Brain microvascular endothelial cell (primary cell): ENCODE data around the gene DES.

Experiments
- DNase-seq: peaks from one replicate; pipeline ENCODE4 v3.0.0-alpha.2; 2020
- H3K27ac ChIP-seq: fragments of 250-450 bp; sonication (Bioruptor Pico); 2 replicates; pipeline ENCODE4 v1.5.1; 2020; ENCODE audit warnings: mild to moderate bottlenecking, moderate library complexity
- H3K27me3 ChIP-seq: fragments of 250-450 bp; sonication (Bioruptor Pico); replicated peaks from 2 replicates; pipeline ENCODE4 v1.5.1; 2020; ENCODE audit warnings: mild to moderate bottlenecking
- H3K36me3 ChIP-seq: fragments of 250-450 bp; sonication (Bioruptor Pico); replicated peaks from 2 replicates; pipeline ENCODE4 v1.5.1; 2020; ENCODE audit warnings: mild to moderate bottlenecking
- H3K4me3 ChIP-seq: 2 replicates; pipeline ENCODE4 v1.5.1; 2011; ENCODE audit warnings: low read depth, mild to moderate bottlenecking, control low read depth, low read length, moderate library complexity
- in situ Hi-C: cut with HindIII; loops from 2 replicates; pipeline ENCODE4 v1.10.0; 2017; ENCODE audit warnings: low sequenced_read_pairs, low pct_ligation_motif_present
- TF ChIP-seq, protein P1 (sequence below): IDR thresholded peaks from 2 replicates; pipeline ENCODE4 v1.5.1; 2011; ENCODE audit warnings: low read depth, mild to moderate bottlenecking, moderate library complexity, low read length, control low read depth, inconsistent platforms; ENCODE audit errors: missing control alignments

The DES gene

DNA sequence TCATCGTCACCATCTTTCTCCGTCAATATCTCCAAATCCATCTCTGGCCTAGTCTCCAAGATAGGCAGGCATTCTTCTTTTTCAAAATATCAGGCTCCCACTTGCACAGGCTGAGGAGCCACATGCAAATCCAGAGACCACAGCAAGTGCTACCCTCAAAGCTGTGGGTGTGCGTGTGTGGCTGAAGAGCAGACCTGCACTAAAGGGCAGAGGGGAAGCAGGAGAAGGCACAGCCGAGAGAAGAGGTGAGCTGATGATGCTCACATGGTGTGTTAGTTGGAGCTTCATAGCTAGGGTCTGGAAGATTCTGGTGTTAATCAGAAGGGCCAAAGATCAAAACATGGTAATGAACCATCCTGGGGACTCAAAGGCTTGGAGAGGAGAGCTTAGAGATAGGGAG lies 20.3 kb downstream of the DES start:
- H3K36me3 ChIP-seq = no peaks in the 10 kb centered on the region
- peaks cover 9% of the 10 kb centered on the region for H3K27me3 ChIP-seq
- no peak overlapping the region for H3K27ac ChIP-seq
- TF ChIP-seq, protein P1, sequence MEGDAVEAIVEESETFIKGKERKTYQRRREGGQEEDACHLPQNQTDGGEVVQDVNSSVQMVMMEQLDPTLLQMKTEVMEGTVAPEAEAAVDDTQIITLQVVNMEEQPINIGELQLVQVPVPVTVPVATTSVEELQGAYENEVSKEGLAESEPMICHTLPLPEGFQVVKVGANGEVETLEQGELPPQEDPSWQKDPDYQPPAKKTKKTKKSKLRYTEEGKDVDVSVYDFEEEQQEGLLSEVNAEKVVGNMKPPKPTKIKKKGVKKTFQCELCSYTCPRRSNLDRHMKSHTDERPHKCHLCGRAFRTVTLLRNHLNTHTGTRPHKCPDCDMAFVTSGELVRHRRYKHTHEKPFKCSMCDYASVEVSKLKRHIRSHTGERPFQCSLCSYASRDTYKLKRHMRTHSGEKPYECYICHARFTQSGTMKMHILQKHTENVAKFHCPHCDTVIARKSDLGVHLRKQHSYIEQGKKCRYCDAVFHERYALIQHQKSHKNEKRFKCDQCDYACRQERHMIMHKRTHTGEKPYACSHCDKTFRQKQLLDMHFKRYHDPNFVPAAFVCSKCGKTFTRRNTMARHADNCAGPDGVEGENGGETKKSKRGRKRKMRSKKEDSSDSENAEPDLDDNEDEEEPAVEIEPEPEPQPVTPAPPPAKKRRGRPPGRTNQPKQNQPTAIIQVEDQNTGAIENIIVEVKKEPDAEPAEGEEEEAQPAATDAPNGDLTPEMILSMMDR = no peak
- no peak overlapping the region for H3K4me3 ChIP-seq
- DNase-seq = no peak
- in situ Hi-C loops = no loop called here

- H3K27me3 ChIP-seq = peaks cover 9% of the 10 kb centered on the region
- H3K4me3 ChIP-seq = no peak overlapping the region
- H3K36me3 ChIP-seq = no peaks in the 10 kb centered on the region
- in situ Hi-C loops = no loop called here
- DNase-seq = no peak
- no peak overlapping the region for H3K27ac ChIP-seq
- TF ChIP-seq, protein P1 = no peak
Observed at GRCh38 chr2:219439506-219439905, 21.3 kb downstream of the DES start.

- Histone ChIP-seq H3K27ac (no peak overlapping the region), H3K4me3 (no peak overlapping the region), H3K27me3 (peaks cover 4% of the 10 kb centered on the region), H3K36me3 (no peaks in the 10 kb centered on the region)
- in situ Hi-C loops = no loop called here
- DNase-seq = no peak
- TF ChIP-seq, protein P1 = no peak
Observed at GRCh38 chr2:219440388-219441256, 22.4 kb downstream of the DES start.

DNA sequence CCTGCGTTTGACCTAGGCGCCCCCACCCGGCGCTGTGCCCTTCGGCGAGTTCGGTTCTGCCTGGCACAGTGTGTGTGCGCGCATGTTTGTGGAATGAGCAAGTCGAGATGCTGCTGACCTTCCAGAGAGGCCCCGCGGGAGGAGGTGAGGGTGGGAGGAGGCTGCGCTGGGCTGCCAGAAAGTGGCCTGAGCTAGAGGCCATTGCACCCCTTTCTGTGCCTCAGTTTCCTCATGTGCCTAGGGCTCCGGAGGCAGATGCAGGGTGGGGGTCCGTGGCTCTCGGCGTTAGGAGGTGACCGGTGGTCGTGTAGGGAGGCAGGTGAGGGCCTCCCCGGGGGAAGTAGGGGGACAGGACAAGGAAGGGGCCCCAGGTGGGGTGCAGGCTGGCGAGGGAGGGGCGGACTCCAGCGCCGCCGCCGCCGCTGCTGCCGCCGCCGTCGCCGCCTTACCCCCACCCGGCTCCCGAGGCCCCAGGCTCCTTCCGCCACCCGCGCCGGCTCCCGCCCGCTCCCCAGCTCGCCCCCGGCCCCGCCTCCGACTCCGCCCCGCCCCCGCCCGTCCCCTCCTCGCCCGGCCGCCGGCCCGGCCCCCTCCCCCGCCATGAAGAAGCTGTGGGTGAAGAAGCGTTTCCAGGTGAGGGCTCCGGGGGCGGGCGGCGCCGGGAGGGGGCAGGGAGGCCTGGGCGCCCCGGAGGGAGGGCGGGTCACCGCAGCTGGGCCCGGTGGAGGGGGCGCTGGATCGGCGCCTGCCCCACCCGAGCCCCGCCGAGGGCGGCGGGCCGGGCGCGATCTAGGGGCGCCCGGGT lies 23.5 kb downstream of the DES start:
- no peak overlapping the region for H3K27ac ChIP-seq
- H3K4me3 ChIP-seq = peak overlapping the region; percentile 49
- no peak for DNase-seq
- in situ Hi-C loops = no loop called here
- TF ChIP-seq, protein P1 = no peak
- H3K27me3 ChIP-seq = no peaks in the 10 kb centered on the region
- H3K36me3 ChIP-seq = no peaks in the 10 kb centered on the region

DNA sequence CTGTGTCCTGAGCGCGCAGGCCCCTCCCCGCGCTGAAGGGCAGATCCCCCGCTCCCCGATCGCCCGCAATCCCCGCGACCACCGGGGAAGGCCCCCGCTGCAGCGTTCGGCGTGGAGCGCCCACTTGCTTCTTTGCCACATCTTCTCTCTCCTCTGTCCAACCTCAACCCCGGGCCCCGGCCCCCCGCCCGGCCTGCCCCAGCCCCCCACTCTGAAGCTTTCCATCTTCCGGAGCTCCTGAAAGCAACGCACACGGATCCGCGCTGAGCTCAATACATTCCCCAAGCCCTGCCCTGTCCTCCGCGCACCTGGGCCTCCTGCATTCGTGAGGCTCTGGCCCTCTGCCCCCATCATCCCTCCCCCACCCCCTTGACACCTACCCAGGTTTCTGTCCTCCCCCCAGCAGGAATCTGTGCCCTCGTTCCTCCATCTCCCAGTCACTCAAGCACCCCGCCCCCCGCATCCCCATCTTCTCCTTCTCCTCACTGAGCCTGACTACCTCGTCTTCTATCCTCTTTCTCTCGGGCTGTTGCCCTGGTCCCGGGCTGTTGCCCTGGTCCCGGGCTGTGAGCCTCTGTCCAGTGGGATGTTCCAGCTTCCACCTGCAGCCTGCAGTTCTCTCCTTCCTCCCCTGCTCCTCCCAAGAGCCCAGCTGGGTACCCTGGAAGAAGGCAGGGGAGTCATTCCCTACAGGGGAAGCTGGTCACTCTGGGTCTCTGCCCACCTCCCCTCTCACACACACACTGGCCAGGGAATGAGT lies 24.3 kb downstream of the DES start:
- in situ Hi-C loops = no loop called here
- no peak for DNase-seq
- Histone ChIP-seq H3K27me3 (no peaks in the 10 kb centered on the region), H3K27ac (no peak overlapping the region), H3K4me3 (peak overlapping the region; percentile 49), H3K36me3 (no peaks in the 10 kb centered on the region)
- TF ChIP-seq, protein P1 = no peak
